GM12874 (cell line): ENCODE data around the gene NRN1.

Source experiments
- TF ChIP-seq, protein P1 (sequence below): IDR thresholded peaks from 2 replicates; pipeline ENCODE4 v1.5.1; 2011; ENCODE audit warnings: low read depth, mild to moderate bottlenecking, control low read depth, low read length, moderate library complexity; ENCODE audit not compliant: insufficient read depth

NRN1 gene

GRCh38 chr6:6005051-6006005 is 1.4 kb downstream of the NRN1 start:
- TF ChIP-seq, protein P1, sequence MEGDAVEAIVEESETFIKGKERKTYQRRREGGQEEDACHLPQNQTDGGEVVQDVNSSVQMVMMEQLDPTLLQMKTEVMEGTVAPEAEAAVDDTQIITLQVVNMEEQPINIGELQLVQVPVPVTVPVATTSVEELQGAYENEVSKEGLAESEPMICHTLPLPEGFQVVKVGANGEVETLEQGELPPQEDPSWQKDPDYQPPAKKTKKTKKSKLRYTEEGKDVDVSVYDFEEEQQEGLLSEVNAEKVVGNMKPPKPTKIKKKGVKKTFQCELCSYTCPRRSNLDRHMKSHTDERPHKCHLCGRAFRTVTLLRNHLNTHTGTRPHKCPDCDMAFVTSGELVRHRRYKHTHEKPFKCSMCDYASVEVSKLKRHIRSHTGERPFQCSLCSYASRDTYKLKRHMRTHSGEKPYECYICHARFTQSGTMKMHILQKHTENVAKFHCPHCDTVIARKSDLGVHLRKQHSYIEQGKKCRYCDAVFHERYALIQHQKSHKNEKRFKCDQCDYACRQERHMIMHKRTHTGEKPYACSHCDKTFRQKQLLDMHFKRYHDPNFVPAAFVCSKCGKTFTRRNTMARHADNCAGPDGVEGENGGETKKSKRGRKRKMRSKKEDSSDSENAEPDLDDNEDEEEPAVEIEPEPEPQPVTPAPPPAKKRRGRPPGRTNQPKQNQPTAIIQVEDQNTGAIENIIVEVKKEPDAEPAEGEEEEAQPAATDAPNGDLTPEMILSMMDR: no peak

DNA sequence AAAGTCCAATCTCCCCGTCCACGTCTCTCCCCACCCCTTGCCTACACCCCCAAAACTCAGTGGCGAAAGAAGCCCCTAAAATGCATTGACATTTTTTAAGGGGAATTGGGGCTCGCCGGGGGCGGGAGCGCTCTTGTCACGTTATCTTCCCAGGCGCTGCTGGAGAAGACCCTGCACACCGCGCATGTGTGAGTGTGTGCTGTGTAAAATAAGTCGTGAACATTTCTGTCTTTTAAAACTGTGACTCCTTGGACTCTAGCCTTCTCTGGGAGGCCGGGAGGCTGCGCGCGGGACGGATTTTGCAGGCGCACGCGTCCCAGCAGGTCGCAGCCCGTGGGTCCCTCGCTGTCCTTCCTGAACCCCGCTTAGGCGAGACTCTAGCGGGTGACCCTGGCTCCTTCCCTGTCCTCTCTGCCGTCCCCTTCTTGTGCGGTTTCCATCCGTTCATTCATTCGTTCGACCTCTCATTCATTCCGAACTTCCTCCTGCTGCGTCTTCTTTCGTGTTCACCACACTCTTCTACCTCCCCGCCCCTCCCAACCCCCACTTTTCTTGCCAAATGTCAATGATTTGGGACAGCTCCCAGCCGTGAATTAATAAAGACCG is 2.2 kb downstream of the NRN1 start:
- TF ChIP-seq, protein P1: no peak

DNA sequence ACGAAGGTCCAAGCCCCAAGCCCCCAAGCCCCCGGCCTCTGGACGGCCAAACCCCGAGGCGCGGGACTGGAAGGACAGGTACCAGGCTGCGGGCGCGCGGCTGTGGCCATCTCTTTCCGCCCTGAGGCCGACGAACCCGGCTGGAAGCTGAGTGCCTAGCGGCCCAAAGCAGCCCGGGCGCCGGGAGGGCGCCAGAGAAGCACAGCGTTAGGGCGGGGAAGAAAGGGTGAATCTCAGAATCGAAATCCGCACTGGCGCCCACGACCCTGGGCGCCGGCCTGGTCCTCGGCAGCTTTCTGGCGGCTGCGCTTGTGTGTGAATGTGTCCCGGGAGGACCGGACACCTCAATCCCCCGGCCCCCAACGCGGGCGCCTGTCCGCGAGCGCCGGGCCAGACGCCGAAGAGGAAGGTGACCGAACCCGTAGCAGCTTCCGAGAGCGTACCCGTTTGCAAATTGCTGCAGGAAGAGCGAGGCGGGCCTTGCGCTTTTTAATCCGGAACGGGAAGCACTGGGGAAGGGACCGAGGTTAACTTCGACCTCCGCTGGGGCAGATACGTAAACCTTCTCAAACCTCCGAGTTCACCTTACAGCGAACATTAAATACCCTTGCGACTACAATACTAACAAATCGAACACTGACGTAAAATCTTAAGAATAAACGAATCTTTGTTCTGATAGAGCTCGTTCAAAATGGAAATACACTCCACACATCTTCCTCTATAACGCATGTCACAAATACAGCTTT is 2.9 kb downstream of the NRN1 start:
- TF ChIP-seq, protein P1: no peak

- TF ChIP-seq, protein P1: no peak
Measured at GRCh38 chr6:6002848-6003620, 3.7 kb downstream of the NRN1 start.

DNA sequence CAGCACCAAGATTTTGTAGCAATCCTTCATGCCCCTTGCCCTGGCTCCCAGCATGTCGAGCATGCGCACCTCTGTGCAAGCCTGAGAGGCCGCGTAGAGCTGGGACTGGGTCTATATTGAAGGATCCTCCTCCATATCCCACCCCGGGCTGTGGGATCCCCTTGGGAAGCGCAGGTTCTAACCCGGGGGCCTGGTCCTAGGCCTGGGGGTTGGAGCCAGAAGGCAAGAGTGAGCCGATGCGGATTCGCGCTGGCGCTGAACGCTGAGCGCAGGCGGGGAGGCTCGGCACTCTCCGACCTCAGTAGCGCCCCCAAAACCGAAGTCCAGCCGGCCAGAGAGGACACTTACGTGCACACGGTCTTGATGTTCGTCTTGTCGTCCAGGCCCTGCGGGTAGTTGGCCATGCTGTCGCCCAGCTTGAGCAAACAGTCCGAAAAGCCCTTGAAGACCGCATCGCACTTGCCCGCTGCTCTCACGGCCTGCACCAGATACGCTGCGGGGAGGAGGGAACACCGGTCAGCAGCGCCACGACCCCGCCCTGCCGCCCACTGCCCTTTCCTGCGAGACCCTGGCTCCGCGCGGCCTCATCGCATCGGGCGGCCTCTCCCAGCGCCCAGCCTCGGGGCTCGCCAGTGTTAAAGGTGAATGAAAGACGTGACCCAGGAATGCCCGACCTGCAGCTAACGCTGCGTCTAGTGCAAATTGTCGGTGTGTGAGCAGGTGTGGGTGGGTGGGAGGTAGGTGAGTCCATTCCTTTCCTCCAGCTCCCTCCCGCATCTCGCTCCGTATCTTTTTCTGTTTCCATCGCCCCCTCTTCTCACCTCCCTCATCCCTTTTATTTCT is 4.5 kb downstream of the NRN1 start:
- TF ChIP-seq, protein P1: no peak

DNA sequence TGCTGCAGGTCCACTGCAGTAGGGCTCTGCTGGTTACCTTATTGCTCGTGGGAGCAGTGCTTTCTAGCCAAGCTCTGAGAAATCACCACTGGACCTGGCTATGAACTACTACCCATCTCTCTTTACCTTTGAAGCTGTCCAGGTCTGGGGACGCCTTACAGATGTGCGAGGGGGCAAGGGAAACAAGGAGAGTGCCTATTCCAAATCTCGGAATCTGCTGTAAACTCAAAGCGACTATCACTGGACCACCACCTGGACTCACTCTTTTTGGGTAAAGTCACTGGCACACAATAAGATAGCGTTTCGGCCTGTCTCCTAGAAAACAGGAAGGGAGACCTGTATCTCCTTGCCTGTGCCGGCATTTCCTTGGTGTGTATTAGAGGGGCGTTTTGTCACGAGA is 5.3 kb downstream of the NRN1 start:
- TF ChIP-seq, protein P1: no peak
